ENCODE measurements around the gene CCDC187. TPM values are rescaled to one million over a fixed set of nuclear protein-coding genes. Genes with fewer than 3 reads are reported as not detected.

The CCDC187 gene
- total and polyA plus RNA-seq, 2 of the 13 experiments (the other 11 are each of a cell fraction or from before 2014, with no cell fraction given): 0.03 to 0.13 TPM

GRCh38 chr9:136259836-136260235 lies 44.1 kb downstream of the CCDC187 start:
- Histone ChIP-seq H3K4me2 (ENCODE audit: low read depth, low read length) (no peak overlapping the region), H3K9ac (ENCODE audit: insufficient read depth, low read depth, low read length) (no peak overlapping the region), H4K20me1 (ENCODE audit: insufficient read depth, low read length) (no peaks in the 10 kb centered on the region), H2AFZ (ENCODE audit: low read length) (no peak overlapping the region), H3K27ac (ENCODE audit: extremely low read length, insufficient read depth, low read length) (no peak overlapping the region), H3K4me3 (replicated peaks in 1 of 3; ENCODE audit: insufficient read depth in 1 of 3, low read depth in 2 of 3, low read length in 3 of 3) (no peak overlapping the region), H3K4me1 (ENCODE audit: insufficient read depth, low read length) (peaks cover 24% of the 10 kb centered on the region), H3K36me3 (replicated peaks in 1 of 2; ENCODE audit: control insufficient read depth in 1 of 2, insufficient read depth in 2 of 2, low read length in 2 of 2) (no peaks in the 10 kb centered on the region), H3K9me3 (ENCODE audit: low read length) (no peaks in the 10 kb centered on the region), H3K27me3 (ENCODE audit: control insufficient read depth in 1 of 2, insufficient read depth in 2 of 2, low read length in 2 of 2) (peaks cover 26 to 92% of the 10 kb centered on the region in 2 experiments), H3K79me2 (ENCODE audit: insufficient read depth, low read length) (no peaks in the 10 kb centered on the region)
- 0% methylated on average over 1 of the region's 17 CpGs for WGBS (ENCODE audit: low lambda C conversion rate)
- ATAC-seq (no peak), FAIRE-seq (no peak), DNase-seq (ENCODE audit: low spot score) (no peak)
- POLR2A ChIA-PET: no interaction called here
- TF ChIP-seq NFYC (CRISPR knock-in tag; IDR thresholded peaks at IDR 0.05) (no peak), ZNF746 (CRISPR knock-in tag; IDR thresholded peaks at IDR 0.05) (no peak), ZNF782 (CRISPR knock-in tag; IDR thresholded peaks at IDR 0.05; ENCODE audit: borderline replicate concordance) (no peak), SIN3B (IDR thresholded peaks at IDR 0.05; ENCODE audit: low read length) (no peak), ZMYM2 (CRISPR knock-in tag; IDR thresholded peaks at IDR 0.05) (no peak), CC2D1A (CRISPR knock-in tag; IDR thresholded peaks at IDR 0.05) (no peak), BCLAF1 (IDR thresholded peaks at IDR 0.05) (no peak), HNF4A (CRISPR knock-in tag; IDR thresholded peaks at IDR 0.05) (no peak), ATF7 (IDR thresholded peaks at IDR 0.05) (no peak), ATF7 (CRISPR knock-in tag; IDR thresholded peaks at IDR 0.05) (no peak), ZNF510 (CRISPR knock-in tag; IDR thresholded peaks at IDR 0.05; ENCODE audit: low read depth) (no peak), SP140L (CRISPR knock-in tag; IDR thresholded peaks at IDR 0.05; ENCODE audit: borderline replicate concordance) (no peak), TCF7 (IDR thresholded peaks at IDR 0.05; ENCODE audit: low read depth) (no peak), TEAD3 (CRISPR knock-in tag; optimal IDR thresholded peaks at IDR 0.05; ENCODE audit: borderline replicate concordance) (no peak), ZNF800 (CRISPR knock-in tag; IDR thresholded peaks at IDR 0.05) (no peak), GATAD1 (CRISPR knock-in tag; IDR thresholded peaks at IDR 0.05) (no peak), IRF2 (CRISPR knock-in tag; IDR thresholded peaks at IDR 0.05) (no peak), SYNCRIP (IDR thresholded peaks at IDR 0.05; ENCODE audit: insufficient read depth, low read depth, low read length) (no peak)
- no TSS peak for BruUV-seq (replicated peaks)
- intact Hi-C loops (cut with micrococcal nuclease; ENCODE audit: unreplicated experiment): no loop called here
- in situ Hi-C loops (cut with HindIII; ENCODE audit: extremely low pct_ligation_motif_present, low pct_unique_long_range_greater_than_20kb): loop anchor here (25.0 kb wide), 1 partner anchor 273 kb away; no protein-coding TSS in a partner anchor
- CTCF ChIA-PET (ENCODE audit: low intra/inter-chr PET ratio, low total read pairs): no interaction called here
